Parathyroid adenoma (tissue), 2 donors: ENCODE results near the gene NKAIN4.

ENCODE experiments used
- H2AFZ ChIP-seq: fragments of 300-600 bp; sonication (generic); one replicate; pipeline ENCODE4 v1.7.0; 2017; ENCODE audit warnings: antibody characterized with exemption, mild to moderate bottlenecking
- H3K27ac ChIP-seq: fragments of 300-600 bp; sonication (generic); one replicate; pipeline ENCODE4 v1.7.0; 2017
- H3K27me3 ChIP-seq: fragments of 300-600 bp; sonication (generic); one replicate; pipeline ENCODE4 v1.7.0; 2017; ENCODE audit warnings: low read length; ENCODE audit not compliant: control insufficient read depth, insufficient read depth
- H3K36me3 ChIP-seq: fragments of 300-600 bp; sonication (generic); one replicate; pipeline ENCODE4 v1.7.0; 2017; ENCODE audit warnings: low read length; ENCODE audit not compliant: control insufficient read depth, insufficient read depth
- H3K4me1 ChIP-seq: fragments of 300-600 bp; sonication (generic); one replicate; pipeline ENCODE4 v1.7.0; 2017; ENCODE audit warnings: control low read depth
- H3K4me2 ChIP-seq: fragments of 300-600 bp; sonication (generic); one replicate; pipeline ENCODE4 v1.7.0; 2017; ENCODE audit warnings: low read length
- H3K4me3 ChIP-seq: fragments of 300-600 bp; sonication (generic); one replicate; pipeline ENCODE4 v1.7.0; 2017; ENCODE audit warnings: low read depth, low read length
- H3K79me2 ChIP-seq: fragments of 300-600 bp; sonication (generic); one replicate; pipeline ENCODE4 v1.7.0; 2017; ENCODE audit warnings: control low read depth
- H3K9ac ChIP-seq: fragments of 300-600 bp; sonication (generic); one replicate; pipeline ENCODE4 v1.7.0; 2017; ENCODE audit warnings: mild to moderate bottlenecking
- H3K9me3 ChIP-seq: fragments of 300-600 bp; sonication (generic); one replicate; pipeline ENCODE4 v1.7.0; 2017; ENCODE audit warnings: low read length; ENCODE audit not compliant: control insufficient read depth
- CTCF ChIP-seq: fragments of 300-600 bp; sonication (generic); IDR thresholded peaks from one replicate; pipeline ENCODE4 v1.7.0; 2017; ENCODE audit warnings: antibody characterized with exemption, mild to moderate bottlenecking
- donor health status: primary hyperparathyroidism.

Gene NKAIN4

GRCh38 chr20:63217706-63218105 is 36.6 kb downstream of the NKAIN4 start:
- TF ChIP-seq CTCF, result no peak
- Histone ChIP-seq H3K4me3 (no peak overlapping the region), H3K9ac (no peak overlapping the region), H3K4me2 (no peak overlapping the region), H3K27ac (no peak overlapping the region), H2AFZ (no peak overlapping the region), H3K4me1 (peaks cover 12% of the 10 kb centered on the region), H3K36me3 (no peaks in the 10 kb centered on the region), H3K27me3 (no peaks in the 10 kb centered on the region), H3K79me2 (peaks cover 28% of the 10 kb centered on the region), H3K9me3 (no peaks in the 10 kb centered on the region)

- Histone ChIP-seq H3K4me1 (peaks cover 13% of the 10 kb centered on the region), H3K9me3 (no peaks in the 10 kb centered on the region), H3K9ac (no peak overlapping the region), H2AFZ (peak overlapping the region; percentile 95), H3K4me2 (peak overlapping the region; percentile 98), H3K36me3 (no peaks in the 10 kb centered on the region), H3K4me3 (peak overlapping the region; percentile 77), H3K27me3 (no peaks in the 10 kb centered on the region), H3K79me2 (peaks cover 36% of the 10 kb centered on the region), H3K27ac (peak overlapping the region; percentile 87)
- no peak for TF ChIP-seq CTCF
These were observed 37.3 kb downstream of the NKAIN4 start for GRCh38 chr20:63216849-63217471.

GRCh38 chr20:63216041-63216848 is 38.0 kb downstream of the NKAIN4 start, which contains the start of gene YTHDF1:
TSS of gene YTHDF1 (minus strand) at chr20:63216131. CDS start at chr20:63215892, 239 bp downstream.
- H3K9me3 ChIP-seq, result no peaks in the 10 kb centered on the region
- H3K27me3 ChIP-seq, result no peaks in the 10 kb centered on the region
- H3K4me3 ChIP-seq, result peak within 1 kb of the TSS; percentile 77
- H3K27ac ChIP-seq, result peak within 1 kb of the TSS; percentile 87
- peak within 1 kb of the TSS; percentile 98 for H3K4me2 ChIP-seq
- peak within 1 kb of the TSS; percentile 63 for H3K9ac ChIP-seq
- peaks cover 17% of the 10 kb centered on the region for H3K4me1 ChIP-seq
- peak within 1 kb of the TSS; percentile 95 for H2AFZ ChIP-seq
- peaks cover 43% of the 10 kb centered on the region for H3K79me2 ChIP-seq
- no peak for TF ChIP-seq CTCF
- no peaks in the 10 kb centered on the region for H3K36me3 ChIP-seq

GRCh38 chr20:63215101-63216040 is 38.9 kb downstream of the NKAIN4 start:
- Histone ChIP-seq H2AFZ (peak overlapping the region; percentile 39), H3K9me3 (no peaks in the 10 kb centered on the region), H3K4me1 (peaks cover 17% of the 10 kb centered on the region), H3K27ac (no peak overlapping the region), H3K79me2 (peaks cover 52% of the 10 kb centered on the region), H3K36me3 (no peaks in the 10 kb centered on the region), H3K4me3 (peak overlapping the region; percentile 77), H3K27me3 (no peaks in the 10 kb centered on the region), H3K9ac (peak overlapping the region; percentile 63), H3K4me2 (peak overlapping the region; percentile 52)
- peak; percentile 18 for TF ChIP-seq CTCF
